Neural crest cell (in vitro differentiated cells): ENCODE results near the gene VEGFB. TPM values are rescaled to one million over a fixed set of nuclear protein-coding genes. Genes with fewer than 3 reads are reported as not detected.

Experiments
- DNase-seq: peaks from one replicate; pipeline ENCODE4 v3.0.0; 2021; ENCODE audit warnings: low read depth, mixed read lengths, low spot score
- H3K27ac Mint-ChIP-seq: one replicate; pipeline ENCODE4 v1.8.0; 2021; ENCODE audit warnings: mild to moderate bottlenecking, mixed read lengths; ENCODE audit not compliant: unreplicated experiment
- H3K27me3 Mint-ChIP-seq: 2 replicates; pipeline ENCODE4 v1.8.0; 2021; ENCODE audit warnings: low read depth, mild to moderate bottlenecking, mixed read lengths
- H3K36me3 Mint-ChIP-seq: 2 replicates; pipeline ENCODE4 v1.8.0; 2021; ENCODE audit warnings: low read depth, mild to moderate bottlenecking, mixed read lengths
- H3K4me1 Mint-ChIP-seq: 2 replicates; pipeline ENCODE4 v1.8.0; 2021; ENCODE audit warnings: mixed read lengths
- H3K4me3 Mint-ChIP-seq: one replicate; pipeline ENCODE4 v1.8.0; 2021; ENCODE audit warnings: mild to moderate bottlenecking, mixed read lengths
- H3K9me3 Mint-ChIP-seq: 2 replicates; pipeline ENCODE4 v1.8.0; 2021; ENCODE audit warnings: mixed read lengths
- CTCF ChIP-seq: fragments of 200-600 bp; sonication (generic); conservative IDR thresholded peaks from 2 replicates; pipeline ENCODE4 v1.5.0; 2021; ENCODE audit warnings: antibody characterized with exemption, mild to moderate bottlenecking
- total RNA-seq: library from RNA; stranded (reverse); gene quantifications from 2 replicates; pipeline ENCODE4 v1.2.1, GENCODE V29; 2021

Gene VEGFB
- total RNA-seq, 1 donor from 2014 or later, result 62.7 TPM

DNA sequence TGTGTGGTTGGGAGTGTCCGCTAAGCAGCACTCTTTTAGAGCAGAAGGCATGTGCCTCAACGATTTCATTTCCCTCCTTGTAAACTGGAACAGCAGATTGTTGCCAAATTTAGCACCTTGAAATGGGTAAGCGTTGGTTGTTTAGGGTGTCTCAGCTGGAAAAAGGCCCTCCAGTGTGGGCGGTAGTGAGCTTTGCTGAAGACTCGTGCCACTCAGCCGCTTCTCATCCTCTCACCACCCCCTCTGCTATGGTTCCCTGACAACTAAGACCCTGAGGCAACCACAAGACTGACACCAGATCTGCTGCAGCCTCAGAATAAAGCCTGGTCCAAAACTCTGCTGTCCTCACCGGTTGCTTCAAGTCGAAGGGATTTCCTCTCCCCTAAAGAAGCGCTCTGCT lies 37.8 kb upstream of the VEGFB start:
- H3K4me1 Mint-ChIP-seq, result peaks cover 4% of the 10 kb centered on the region
- H3K27me3 Mint-ChIP-seq, result no peaks in the 10 kb centered on the region
- no peak for TF ChIP-seq CTCF
- H3K9me3 Mint-ChIP-seq, result no peaks in the 10 kb centered on the region
- DNase-seq, result no peak
- H3K27ac Mint-ChIP-seq, result no peak overlapping the region
- no peak overlapping the region for H3K4me3 Mint-ChIP-seq
- peaks cover 26% of the 10 kb centered on the region for H3K36me3 Mint-ChIP-seq

DNA sequence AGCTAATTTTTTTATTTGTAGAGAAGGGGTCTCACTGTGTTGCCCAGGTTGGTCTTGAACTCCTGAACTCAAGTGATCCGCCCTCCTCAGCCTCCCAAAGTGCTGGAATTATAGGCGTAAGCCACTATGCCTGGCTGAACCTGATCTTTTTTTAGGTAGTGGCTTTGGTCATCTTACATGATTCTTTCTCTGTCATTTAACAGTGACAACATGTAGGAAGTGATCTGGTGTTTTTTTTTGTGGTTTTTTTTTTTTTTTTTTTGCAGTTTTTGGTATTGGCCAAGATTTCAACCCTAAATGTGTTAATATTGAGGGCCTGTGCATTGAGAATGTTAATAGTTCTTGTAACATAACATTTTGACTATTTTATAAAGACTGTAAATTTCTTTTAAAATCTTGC lies 35.9 kb upstream of the VEGFB start:
- no peak for DNase-seq
- H3K9me3 Mint-ChIP-seq, result no peaks in the 10 kb centered on the region
- H3K27me3 Mint-ChIP-seq, result no peaks in the 10 kb centered on the region
- no peak for TF ChIP-seq CTCF
- no peak overlapping the region for H3K27ac Mint-ChIP-seq
- no peaks in the 10 kb centered on the region for H3K4me1 Mint-ChIP-seq
- peaks cover 28% of the 10 kb centered on the region for H3K36me3 Mint-ChIP-seq
- no peak overlapping the region for H3K4me3 Mint-ChIP-seq

GRCh38 chr11:64201543-64201942 lies 32.8 kb upstream of the VEGFB start:
- no peaks in the 10 kb centered on the region for H3K27me3 Mint-ChIP-seq
- no peak overlapping the region for H3K4me3 Mint-ChIP-seq
- peaks cover 23% of the 10 kb centered on the region for H3K36me3 Mint-ChIP-seq
- DNase-seq, result no peak
- H3K9me3 Mint-ChIP-seq, result no peaks in the 10 kb centered on the region
- peaks cover 5% of the 10 kb centered on the region for H3K4me1 Mint-ChIP-seq
- TF ChIP-seq CTCF, result no peak
- H3K27ac Mint-ChIP-seq, result no peak overlapping the region

GRCh38 chr11:64202992-64203391 lies 31.4 kb upstream of the VEGFB start:
- no peak overlapping the region for H3K27ac Mint-ChIP-seq
- H3K36me3 Mint-ChIP-seq, result peaks cover 18% of the 10 kb centered on the region
- no peak for TF ChIP-seq CTCF

DNA sequence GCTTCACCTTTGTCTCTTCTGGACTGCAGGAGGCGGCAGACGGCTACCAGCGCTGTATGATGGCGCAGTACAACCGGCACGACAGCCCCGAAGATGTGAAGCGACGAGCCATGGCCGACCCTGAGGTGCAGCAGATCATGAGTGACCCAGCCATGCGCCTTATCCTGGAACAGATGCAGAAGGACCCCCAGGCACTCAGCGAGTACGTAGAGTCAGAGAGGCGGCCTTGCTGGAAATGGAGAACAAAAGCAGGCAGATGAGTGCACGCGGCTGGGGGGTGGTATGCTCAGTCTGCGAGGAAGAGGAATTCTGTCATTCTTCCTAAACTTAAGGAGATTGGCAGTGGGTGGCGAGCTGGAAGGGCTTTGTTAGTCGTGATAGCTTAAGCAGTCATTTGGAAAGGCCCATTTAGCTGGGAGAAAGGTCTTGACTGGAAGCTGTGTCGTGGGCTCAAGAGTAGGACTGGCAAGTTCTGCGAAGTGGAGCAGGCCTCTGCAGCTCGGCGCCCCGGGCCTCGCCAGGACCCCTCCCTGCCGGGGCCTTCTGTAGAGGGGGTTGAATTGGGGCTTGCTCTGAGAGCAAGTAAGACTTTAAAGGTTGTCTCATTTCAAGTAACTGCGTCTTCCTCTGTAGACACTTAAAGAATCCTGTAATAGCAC lies 30.8 kb upstream of the VEGFB start:
- DNase-seq, result no peak
- Mint-ChIP-seq H3K27me3 (no peaks in the 10 kb centered on the region), H3K9me3 (no peaks in the 10 kb centered on the region), H3K4me1 (peaks cover 9% of the 10 kb centered on the region), H3K36me3 (peaks cover 18% of the 10 kb centered on the region), H3K4me3 (peak overlapping the region; percentile 58), H3K27ac (no peak overlapping the region)
- TF ChIP-seq CTCF, result no peak

More at GRCh38 chr11:64202992-64203391, 31.4 kb upstream of the VEGFB start:
- peaks cover 9% of the 10 kb centered on the region for H3K4me1 Mint-ChIP-seq
- no peak for DNase-seq
- no peak overlapping the region for H3K4me3 Mint-ChIP-seq
- no peaks in the 10 kb centered on the region for H3K9me3 Mint-ChIP-seq
- H3K27me3 Mint-ChIP-seq, result no peaks in the 10 kb centered on the region
